ENCODE results near the gene RBM10.
A peak's percentile ranks its signal among the peaks of the same experiment; 100 is the strongest.
"Not testable (repeated sequence)": the region's sequence is repeated elsewhere in the genome, so short reads cannot be mapped to it uniquely, and the experiment has no call there.

RBM10 gene

DNA sequence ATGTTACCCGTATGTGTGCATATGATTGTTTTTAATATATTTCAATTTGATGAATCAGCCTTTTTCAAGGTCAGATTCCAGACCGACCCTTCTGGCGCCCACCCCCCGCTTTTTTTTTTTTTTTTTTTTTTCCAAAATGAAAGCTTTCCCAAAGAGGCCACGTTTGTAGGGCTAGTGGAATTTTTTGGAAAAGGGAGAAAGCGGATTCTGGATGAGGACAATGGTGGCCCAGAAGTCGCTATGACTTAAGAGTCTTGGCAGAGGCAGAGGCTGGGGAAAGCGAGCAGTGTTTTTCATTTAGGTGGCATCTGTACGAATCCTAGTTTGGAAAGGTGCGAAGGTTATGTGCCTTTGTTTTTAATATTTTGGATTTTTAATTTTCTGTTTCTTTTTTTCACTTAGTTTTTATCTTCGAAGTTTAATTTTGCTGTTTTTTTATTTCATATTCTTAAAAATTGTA is 15.1 kb upstream of the RBM10 start:
- H3K4me1 ChIP-seq (ENCODE audit: control insufficient read depth, insufficient read depth, low read length) = no peaks in the 10 kb centered on the region
- H3K36me3 ChIP-seq (ENCODE audit: insufficient read depth, low read length) = no peaks in the 10 kb centered on the region
- peak overlapping the region; percentile 87 for H3K4me3 ChIP-seq (ENCODE audit: low read length)
- H3K9me3 ChIP-seq (replicated peaks; ENCODE audit: low read length) = no peaks in the 10 kb centered on the region
- peaks cover 2% of the 10 kb centered on the region for H3K27me3 ChIP-seq (ENCODE audit: control insufficient read depth, insufficient read depth, low read length)
- H3K9ac ChIP-seq (ENCODE audit: low read depth, low read length) = peak overlapping the region; percentile 87
- H3K4me2 ChIP-seq (ENCODE audit: low read length) = peak overlapping the region; percentile 83

DNA sequence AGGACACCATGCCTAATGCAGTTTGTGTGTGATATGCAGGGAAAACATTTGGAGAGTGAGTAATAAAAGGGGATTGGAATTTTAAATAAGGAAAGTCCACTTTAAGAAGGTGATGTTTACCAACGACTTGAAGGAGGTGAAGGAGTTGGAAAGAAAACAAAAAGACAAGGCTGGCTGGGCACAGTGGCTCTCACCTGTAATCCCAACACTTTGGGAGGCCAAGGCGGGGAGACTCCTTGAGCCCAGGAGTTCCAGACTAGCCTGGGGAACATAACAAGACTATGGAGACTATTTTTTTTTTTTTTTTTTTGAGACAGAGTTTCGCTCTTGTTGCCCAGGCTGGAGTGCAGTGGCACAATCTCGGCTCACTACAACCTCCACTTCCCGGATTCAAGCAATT is 11.5 kb upstream of the RBM10 start:
- H3K27me3 ChIP-seq (ENCODE audit: control insufficient read depth, insufficient read depth, low read length) = no peaks in the 10 kb centered on the region
- H3K4me1 ChIP-seq (ENCODE audit: control insufficient read depth, insufficient read depth, low read length) = no peaks in the 10 kb centered on the region
- H3K4me2 ChIP-seq (ENCODE audit: low read length) = no peak overlapping the region
- H3K36me3 ChIP-seq (ENCODE audit: insufficient read depth, low read length) = no peaks in the 10 kb centered on the region
- H3K9ac ChIP-seq (ENCODE audit: low read depth, low read length) = no peak overlapping the region
- H3K4me3 ChIP-seq (ENCODE audit: low read length) = no peak overlapping the region
- H3K9me3 ChIP-seq (replicated peaks; ENCODE audit: low read length) = no peaks in the 10 kb centered on the region

DNA sequence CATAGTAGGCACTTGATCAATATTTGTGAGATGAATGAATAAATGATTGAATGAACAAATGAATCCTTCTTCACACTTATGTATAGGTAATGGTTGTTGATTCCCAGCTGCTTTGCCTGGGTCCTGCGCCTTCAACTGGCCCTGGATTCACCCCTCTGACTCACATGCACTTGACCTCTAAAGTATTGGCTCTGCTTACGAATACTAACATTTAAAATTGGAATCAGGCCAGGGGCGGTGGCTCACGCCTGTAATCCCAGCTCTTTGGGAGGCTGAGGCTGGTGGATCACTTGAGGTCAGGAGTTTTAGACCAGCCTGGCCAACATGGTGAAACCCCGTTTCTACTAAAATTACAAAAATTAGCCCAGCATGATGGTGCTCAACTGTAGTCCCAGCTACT is 9.4 kb upstream of the RBM10 start:
- not testable (repeated sequence) for H3K9ac ChIP-seq (ENCODE audit: low read depth, low read length); H3K9me3 ChIP-seq (replicated peaks; ENCODE audit: low read length); H3K4me2 ChIP-seq (ENCODE audit: low read length); H3K36me3 ChIP-seq (ENCODE audit: insufficient read depth, low read length); H3K4me1 ChIP-seq (ENCODE audit: control insufficient read depth, insufficient read depth, low read length); H3K4me3 ChIP-seq (ENCODE audit: low read length)
- peaks cover 10% of the 10 kb centered on the region for H3K27me3 ChIP-seq (ENCODE audit: control insufficient read depth, insufficient read depth, low read length)

DNA sequence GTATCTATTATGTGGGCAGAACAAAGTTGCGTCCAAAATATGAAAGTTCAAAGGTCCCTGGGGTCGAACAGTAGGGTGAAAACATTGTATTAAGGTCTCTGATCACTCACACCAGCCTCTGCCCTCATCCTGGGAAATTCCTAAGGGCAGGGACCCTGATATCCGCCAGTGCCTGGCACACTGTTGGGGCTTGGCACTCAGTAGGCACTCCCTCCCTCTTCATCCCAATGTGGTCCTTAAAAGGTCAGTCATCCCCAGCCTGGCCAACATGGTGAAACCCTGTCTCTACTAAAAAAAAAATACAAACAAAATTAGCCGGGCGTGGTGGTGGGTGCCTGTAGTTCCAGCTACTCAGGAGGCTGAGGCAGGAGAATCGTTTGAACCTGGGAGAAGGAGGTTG is 6.8 kb upstream of the RBM10 start:
- no peaks in the 10 kb centered on the region for H3K9me3 ChIP-seq (replicated peaks; ENCODE audit: low read length)
- H3K4me1 ChIP-seq (ENCODE audit: control insufficient read depth, insufficient read depth, low read length) = no peaks in the 10 kb centered on the region
- H3K27me3 ChIP-seq (ENCODE audit: control insufficient read depth, insufficient read depth, low read length) = peaks cover 10% of the 10 kb centered on the region
- H3K9ac ChIP-seq (ENCODE audit: low read depth, low read length) = no peak overlapping the region
- no peak overlapping the region for H3K4me3 ChIP-seq (ENCODE audit: low read length)
- peaks cover 8% of the 10 kb centered on the region for H3K36me3 ChIP-seq (ENCODE audit: insufficient read depth, low read length)
- no peak overlapping the region for H3K4me2 ChIP-seq (ENCODE audit: low read length)

DNA sequence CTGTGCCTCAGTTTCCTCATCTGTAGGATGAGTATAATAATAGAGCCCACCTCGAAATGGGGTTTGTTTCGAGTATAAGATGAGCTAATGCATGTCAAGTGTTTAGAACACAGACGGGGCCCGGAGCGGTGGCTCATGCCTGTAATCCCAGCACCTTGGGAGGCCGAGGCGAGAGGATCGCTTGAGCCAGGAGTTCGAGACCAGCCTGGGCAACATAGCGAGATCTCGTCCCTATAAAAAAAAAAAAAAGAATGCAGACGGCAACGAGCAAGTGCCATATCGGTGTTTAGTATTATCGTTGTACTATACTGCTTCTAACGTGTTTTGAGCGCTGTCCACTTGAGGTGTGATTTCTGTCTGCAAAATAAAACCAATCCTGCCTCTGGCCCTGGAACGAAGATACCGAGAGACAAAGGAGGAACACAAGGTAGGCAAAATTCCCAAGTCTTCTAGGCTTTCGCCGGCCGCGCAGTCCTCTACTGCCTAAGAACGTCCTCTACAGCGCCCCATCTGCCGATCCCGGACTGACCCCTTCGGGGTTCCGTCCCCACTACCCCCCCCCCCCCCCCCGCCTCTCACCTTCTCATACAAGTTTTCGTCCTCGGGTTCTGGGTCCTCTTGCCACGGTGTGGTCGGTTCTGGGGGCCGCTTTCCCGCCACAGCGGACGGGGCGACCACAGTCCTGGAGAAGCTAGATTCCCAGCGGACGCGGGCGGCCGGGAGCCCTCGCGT is 961 bp upstream of the RBM10 start:
- Histone ChIP-seq H3K27me3 (ENCODE audit: control insufficient read depth, insufficient read depth, low read length) (peaks cover 10% of the 10 kb centered on the region), H3K4me1 (ENCODE audit: control insufficient read depth, insufficient read depth, low read length) (no peaks in the 10 kb centered on the region), H3K9me3 (replicated peaks; ENCODE audit: low read length) (no peaks in the 10 kb centered on the region), H3K4me3 (ENCODE audit: low read length) (peak overlapping the region; percentile 79), H3K36me3 (ENCODE audit: insufficient read depth, low read length) (peaks cover 8% of the 10 kb centered on the region), H3K9ac (ENCODE audit: low read depth, low read length) (peak overlapping the region; percentile 84), H3K4me2 (ENCODE audit: low read length) (peak overlapping the region; percentile 81)

DNA sequence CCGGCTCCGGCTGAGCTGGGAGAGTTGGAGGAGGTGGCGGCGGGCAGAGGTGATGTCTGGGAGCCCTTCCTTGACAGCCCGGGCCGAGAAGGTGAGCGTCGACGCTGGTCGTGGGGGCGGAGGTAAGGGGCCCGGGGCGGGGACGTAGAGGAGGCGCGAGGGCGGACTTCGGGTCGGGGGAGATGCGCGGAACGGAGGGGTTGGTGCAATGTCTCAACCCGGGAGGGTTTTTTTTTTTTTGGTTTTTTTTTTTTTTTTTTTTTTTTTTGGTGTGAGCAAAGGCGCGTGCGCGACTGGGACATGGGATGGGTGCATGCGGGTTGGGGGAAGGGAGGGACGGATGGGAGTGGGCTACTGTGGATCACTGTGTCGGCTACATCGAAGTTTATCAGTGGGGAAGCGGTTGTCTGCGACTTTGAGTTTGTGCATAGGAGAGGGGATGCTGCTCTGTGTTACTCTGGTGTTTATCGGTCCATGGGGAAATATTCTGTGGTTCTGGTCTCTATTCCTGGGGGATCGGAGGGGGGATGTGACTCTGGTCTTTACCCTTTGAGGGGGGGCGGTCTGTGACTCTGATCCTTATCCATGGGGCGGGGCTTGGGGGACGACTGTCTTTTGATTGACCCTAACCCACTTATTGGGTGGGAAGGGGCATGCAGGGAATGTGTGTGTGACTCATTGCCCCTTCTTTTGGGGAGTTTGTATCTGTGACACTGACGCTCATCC is 537 bp downstream of the RBM10 start:
- H3K27me3 ChIP-seq (ENCODE audit: control insufficient read depth, insufficient read depth, low read length) = no peaks in the 10 kb centered on the region
- no peaks in the 10 kb centered on the region for H3K4me1 ChIP-seq (ENCODE audit: control insufficient read depth, insufficient read depth, low read length)
- no peaks in the 10 kb centered on the region for H3K9me3 ChIP-seq (replicated peaks; ENCODE audit: low read length)
- peak overlapping the region; percentile 84 for H3K9ac ChIP-seq (ENCODE audit: low read depth, low read length)
- H3K4me3 ChIP-seq (ENCODE audit: low read length) = peak overlapping the region; percentile 79
- peak overlapping the region; percentile 84 for H3K4me2 ChIP-seq (ENCODE audit: low read length)
- H3K36me3 ChIP-seq (ENCODE audit: insufficient read depth, low read length) = peaks cover 8% of the 10 kb centered on the region

DNA sequence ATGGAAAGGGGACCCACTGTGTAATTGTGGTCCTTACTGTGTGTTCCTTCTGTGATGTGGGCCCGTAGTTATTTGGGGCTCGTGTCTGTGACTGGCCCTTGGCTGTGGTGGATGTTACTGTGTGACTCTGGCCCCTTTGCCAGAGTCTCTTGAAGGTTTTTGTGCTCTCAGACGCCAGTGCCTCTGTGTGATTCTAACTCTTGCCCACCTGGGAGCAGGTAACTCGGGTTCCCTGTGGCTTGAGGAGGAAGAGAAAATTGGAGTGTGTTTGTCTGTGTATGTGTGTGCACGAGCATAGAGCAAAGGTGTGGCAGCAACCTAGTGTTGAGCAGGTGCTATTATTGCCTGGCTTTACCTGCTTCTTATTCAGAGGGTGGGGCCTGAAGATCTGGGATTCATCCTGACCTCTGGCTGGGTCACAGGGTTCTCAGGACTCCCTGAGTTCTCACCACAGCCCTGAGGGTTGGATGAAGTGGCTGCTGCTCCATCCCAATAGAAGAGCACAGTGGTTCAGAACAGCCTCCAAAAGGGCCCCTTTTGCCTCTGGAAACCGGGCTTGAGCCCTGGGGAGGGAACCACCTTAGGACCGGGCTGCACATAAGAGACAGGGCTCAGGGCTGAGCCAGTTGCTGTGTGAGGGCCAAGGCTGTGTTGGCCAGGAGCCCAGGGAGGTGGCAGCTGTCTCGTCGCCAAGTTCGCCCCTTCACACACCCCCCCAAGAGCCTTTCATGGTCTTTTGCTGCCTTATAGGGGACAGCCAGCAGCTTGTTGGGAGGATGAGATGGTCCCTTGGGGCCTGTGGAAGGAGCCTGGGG is 1.3 kb downstream of the RBM10 start:
- peaks cover 8% of the 10 kb centered on the region for H3K36me3 ChIP-seq (ENCODE audit: insufficient read depth, low read length)

DNA sequence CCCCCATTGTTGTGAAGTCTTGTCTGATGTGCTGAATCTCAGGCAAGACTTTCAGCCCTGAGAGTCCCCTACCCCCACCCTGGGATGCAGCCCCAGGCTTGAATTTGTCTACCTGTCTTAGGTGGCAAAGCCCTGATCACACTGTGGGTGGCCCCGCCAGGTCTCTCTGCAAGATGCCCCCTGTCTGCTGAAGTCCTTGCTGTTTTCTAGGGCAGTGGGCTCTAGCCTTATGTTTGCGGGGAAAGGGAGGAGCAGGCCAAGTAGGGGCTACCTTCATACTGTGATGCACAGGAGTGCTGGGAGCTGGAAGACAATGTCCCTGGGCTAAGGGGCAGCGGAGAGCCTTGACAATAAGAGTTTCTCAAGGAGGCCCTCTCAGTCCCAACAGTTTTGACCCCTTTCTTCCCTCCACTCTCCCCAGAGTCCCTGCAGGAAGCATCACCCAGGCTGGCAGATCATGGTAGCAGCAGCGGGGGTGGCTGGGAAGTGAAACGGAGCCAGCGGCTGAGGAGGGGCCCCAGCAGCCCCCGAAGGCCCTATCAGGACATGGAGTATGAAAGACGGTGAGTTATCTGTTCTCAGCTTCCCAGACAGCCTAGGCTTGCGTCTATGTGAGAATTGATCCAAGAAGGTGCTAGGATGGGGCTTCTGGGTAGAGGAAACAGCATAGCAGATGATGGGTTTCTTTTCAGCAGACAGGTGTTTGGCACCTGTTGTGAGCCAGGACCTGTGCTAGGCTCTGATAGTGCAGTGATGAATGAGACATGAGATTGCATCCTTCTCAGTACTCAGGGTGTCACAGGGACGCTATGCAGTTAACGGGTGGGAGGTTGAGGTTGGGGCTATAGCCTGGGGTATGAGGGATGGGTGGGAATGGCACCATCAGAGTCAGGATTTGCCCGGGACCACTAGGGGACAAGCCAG is 2.2 kb downstream of the RBM10 start:
- H3K4me3 ChIP-seq (ENCODE audit: low read length) = peak overlapping the region; percentile 79
- H3K27me3 ChIP-seq (ENCODE audit: control insufficient read depth, insufficient read depth, low read length) = no peaks in the 10 kb centered on the region
- no peaks in the 10 kb centered on the region for H3K9me3 ChIP-seq (replicated peaks; ENCODE audit: low read length)
- H3K36me3 ChIP-seq (ENCODE audit: insufficient read depth, low read length) = peaks cover 6% of the 10 kb centered on the region
- peak overlapping the region; percentile 84 for H3K4me2 ChIP-seq (ENCODE audit: low read length)
- no peaks in the 10 kb centered on the region for H3K4me1 ChIP-seq (ENCODE audit: control insufficient read depth, insufficient read depth, low read length)
- peak overlapping the region; percentile 84 for H3K9ac ChIP-seq (ENCODE audit: low read depth, low read length)

More for the DNA sequence above, 1.3 kb downstream of the RBM10 start:
- peak overlapping the region; percentile 79 for H3K4me3 ChIP-seq (ENCODE audit: low read length)
- H3K27me3 ChIP-seq (ENCODE audit: control insufficient read depth, insufficient read depth, low read length) = no peaks in the 10 kb centered on the region
- peak overlapping the region; percentile 84 for H3K9ac ChIP-seq (ENCODE audit: low read depth, low read length)
- no peaks in the 10 kb centered on the region for H3K9me3 ChIP-seq (replicated peaks; ENCODE audit: low read length)
- H3K4me1 ChIP-seq (ENCODE audit: control insufficient read depth, insufficient read depth, low read length) = no peaks in the 10 kb centered on the region
- H3K4me2 ChIP-seq (ENCODE audit: low read length) = peak overlapping the region; percentile 84

DNA sequence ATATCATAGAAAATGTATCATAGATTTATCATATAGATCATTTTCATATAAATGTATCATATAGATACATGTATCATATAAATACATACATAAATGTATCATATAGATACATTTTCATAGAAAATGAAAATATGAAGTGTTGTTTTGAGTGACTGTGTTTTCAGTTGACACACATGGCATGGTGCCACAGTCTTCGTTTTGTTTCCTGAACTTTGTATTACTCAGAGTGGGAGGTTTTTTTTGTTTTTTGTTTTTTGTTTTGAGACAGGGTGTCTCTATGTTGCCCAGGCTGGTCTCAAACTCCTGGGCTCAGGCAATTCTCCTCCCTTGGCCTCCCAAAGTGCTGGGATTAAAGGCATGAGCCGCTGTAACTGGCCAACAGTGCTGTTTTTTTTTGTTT is 3.9 kb downstream of the RBM10 start:
- H3K27me3 ChIP-seq (ENCODE audit: control insufficient read depth, insufficient read depth, low read length) = no peaks in the 10 kb centered on the region
- H3K4me1 ChIP-seq (ENCODE audit: control insufficient read depth, insufficient read depth, low read length) = no peaks in the 10 kb centered on the region
- no peaks in the 10 kb centered on the region for H3K36me3 ChIP-seq (ENCODE audit: insufficient read depth, low read length)
- H3K4me2 ChIP-seq (ENCODE audit: low read length) = no peak overlapping the region
- H3K4me3 ChIP-seq (ENCODE audit: low read length) = no peak overlapping the region
- no peaks in the 10 kb centered on the region for H3K9me3 ChIP-seq (replicated peaks; ENCODE audit: low read length)
- no peak overlapping the region for H3K9ac ChIP-seq (ENCODE audit: low read depth, low read length)

DNA sequence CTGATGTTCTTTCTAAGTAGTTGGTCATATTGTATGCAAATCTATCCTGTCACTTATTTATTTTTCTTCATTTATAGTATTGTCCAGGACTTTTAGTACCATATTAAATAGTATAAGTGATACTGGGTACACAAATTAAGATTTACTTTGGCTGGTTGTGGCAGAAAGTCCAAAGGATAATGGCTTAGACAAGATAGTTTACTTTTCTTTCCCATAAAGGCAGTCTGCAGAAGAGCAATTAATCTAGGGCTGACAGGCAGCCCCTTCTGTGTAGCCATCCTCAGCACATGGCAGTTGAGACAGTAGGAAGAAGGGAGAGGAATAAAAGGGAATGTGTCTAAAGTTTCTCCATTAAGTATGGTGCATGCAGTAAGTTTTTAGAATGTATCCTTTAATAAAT is 6.4 kb downstream of the RBM10 start:
- Histone ChIP-seq H3K4me3 (ENCODE audit: low read length) (no peak overlapping the region), H3K27me3 (ENCODE audit: control insufficient read depth, insufficient read depth, low read length) (no peaks in the 10 kb centered on the region), H3K36me3 (ENCODE audit: insufficient read depth, low read length) (peaks cover under 1% of the 10 kb centered on the region), H3K4me2 (ENCODE audit: low read length) (no peak overlapping the region), H3K4me1 (ENCODE audit: control insufficient read depth, insufficient read depth, low read length) (no peaks in the 10 kb centered on the region), H3K9ac (ENCODE audit: low read depth, low read length) (no peak overlapping the region), H3K9me3 (replicated peaks; ENCODE audit: low read length) (no peaks in the 10 kb centered on the region)
